ENCODE measurements around the gene LTV1.

Gene LTV1

GRCh38 chr6:143901885-143902750 is 59.0 kb downstream of the LTV1 start:
- no peak for TF ChIP-seq CTCF (IDR thresholded peaks at IDR 0.05)

GRCh38 chr6:143902827-143903226 is 59.7 kb downstream of the LTV1 start:
- no peak for TF ChIP-seq CTCF (IDR thresholded peaks at IDR 0.05)

GRCh38 chr6:143911028-143911427 is 67.9 kb downstream of the LTV1 start:
- no peak for TF ChIP-seq CTCF (IDR thresholded peaks at IDR 0.05)

- TF ChIP-seq CTCF (IDR thresholded peaks at IDR 0.05), result no peak
These were observed 69.5 kb downstream of the LTV1 start for GRCh38 chr6:143912671-143913070.
